Uterus (tissue), 4 donors: ENCODE data around the gene MOB3B. TPM values are rescaled to one million over a fixed set of nuclear protein-coding genes. Genes with fewer than 3 reads are reported as not detected.

Source experiments
- DNase-seq, 2 donors: peaks; one replicate each; pipeline ENCODE4 v3.0.0-alpha.2; 2019 to 2020
- H3K27ac ChIP-seq, 2 donors: fragments of 200-600 bp; sonication (generic); 1 replicate in 1 of 2; 2 replicates in 1 of 2; pipeline ENCODE4 v1.5.1; 2016 to 2018
- H3K27me3 ChIP-seq, 2 donors: fragments of 200-600 bp; sonication (generic); one replicate each; pipeline ENCODE4 v1.5.1; 2018 to 2019; ENCODE audit warnings: control low read depth in 1 of 2
- H3K36me3 ChIP-seq, 2 donors: fragments of 200-600 bp; sonication (generic); one replicate each; pipeline ENCODE4 v1.5.1; 2019; ENCODE audit warnings: control low read depth in 1 of 2
- H3K4me1 ChIP-seq, 2 donors: fragments of 200-600 bp; sonication (generic); one replicate each; pipeline ENCODE4 v1.5.1; 2018 to 2019; ENCODE audit warnings: control low read depth in 1 of 2
- H3K4me3 ChIP-seq, 2 donors: fragments of 200-600 bp; sonication (generic); 1 replicate in 1 of 2; 2 replicates in 1 of 2; pipeline ENCODE4 v1.5.1; 2018 to 2019; ENCODE audit warnings: mild to moderate bottlenecking in 1 of 2
- H3K9me3 ChIP-seq, 2 donors: fragments of 200-600 bp; sonication (generic); one replicate each; pipeline ENCODE4 v1.5.1; 2019; ENCODE audit warnings: control low read depth in 1 of 2
- POLR2A ChIP-seq, 2 donors: fragments of 450-650 bp; IDR thresholded peaks; one replicate each; pipeline ENCODE4 v1.6.1; 2016; ENCODE audit warnings: antibody characterized with exemption in 2 of 2, mild to moderate bottlenecking in 1 of 2, moderate library complexity in 1 of 2
- intact Hi-C: fragments of 100-400 bp; cut with DNase I; formaldehyde crosslinking; loops from one replicate; pipeline ENCODE4 v1.15.1; 2023; ENCODE audit warnings: low total_unique reads
- total RNA-seq, 4 donors: library from RNA; depleted of rRNA in 3 of 4; stranded (reverse); fragments of >200 nt in 3 of 4; gene quantifications; one replicate each; pipeline versions ENCODE4 v1.1.0 to v1.2.4, GENCODE V29; 2014 to 2023
- TF ChIP-seq, protein P1 (sequence below), 4 experiments: fragments of 200-600 bp in 2 of 4; fragments of 450-650 bp in 2 of 4; sonication (generic) in 2 of 4; IDR thresholded peaks; one replicate each; pipeline ENCODE4 v1.5.1; 2016 to 2019; ENCODE audit warnings: antibody characterized with exemption in 4 of 4, mild to moderate bottlenecking in 2 of 4, moderate library complexity in 1 of 4
- donor health status: DM: yes; HTN: yes; CAD: no.

Gene MOB3B
- total RNA-seq, 4 donors from 2014 or later, result 2.0 to 34.4 (median 12.6) TPM

DNA sequence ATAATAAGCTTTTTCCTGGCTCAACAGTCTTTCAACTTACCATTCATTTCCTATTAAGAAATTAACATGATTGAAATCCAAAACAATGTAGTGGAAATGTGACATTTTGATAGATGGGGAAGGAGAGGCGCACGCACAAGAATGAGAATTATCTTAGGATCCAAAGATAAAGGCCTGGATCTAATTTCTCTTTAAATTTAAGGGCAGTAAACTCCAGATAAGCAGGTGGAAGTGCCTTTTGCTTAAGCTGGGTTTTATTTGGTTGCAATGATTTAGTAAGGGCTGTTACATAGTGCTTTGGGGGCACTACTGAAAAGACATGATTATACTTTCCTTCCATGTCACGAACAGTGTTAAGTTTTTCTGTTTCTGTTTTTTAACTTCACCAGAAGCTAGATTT lies 250.0 kb downstream of the MOB3B start:
- TF ChIP-seq POLR2A (IDR thresholded peaks at IDR 0.05), result no peak
- TF ChIP-seq, protein P1, sequence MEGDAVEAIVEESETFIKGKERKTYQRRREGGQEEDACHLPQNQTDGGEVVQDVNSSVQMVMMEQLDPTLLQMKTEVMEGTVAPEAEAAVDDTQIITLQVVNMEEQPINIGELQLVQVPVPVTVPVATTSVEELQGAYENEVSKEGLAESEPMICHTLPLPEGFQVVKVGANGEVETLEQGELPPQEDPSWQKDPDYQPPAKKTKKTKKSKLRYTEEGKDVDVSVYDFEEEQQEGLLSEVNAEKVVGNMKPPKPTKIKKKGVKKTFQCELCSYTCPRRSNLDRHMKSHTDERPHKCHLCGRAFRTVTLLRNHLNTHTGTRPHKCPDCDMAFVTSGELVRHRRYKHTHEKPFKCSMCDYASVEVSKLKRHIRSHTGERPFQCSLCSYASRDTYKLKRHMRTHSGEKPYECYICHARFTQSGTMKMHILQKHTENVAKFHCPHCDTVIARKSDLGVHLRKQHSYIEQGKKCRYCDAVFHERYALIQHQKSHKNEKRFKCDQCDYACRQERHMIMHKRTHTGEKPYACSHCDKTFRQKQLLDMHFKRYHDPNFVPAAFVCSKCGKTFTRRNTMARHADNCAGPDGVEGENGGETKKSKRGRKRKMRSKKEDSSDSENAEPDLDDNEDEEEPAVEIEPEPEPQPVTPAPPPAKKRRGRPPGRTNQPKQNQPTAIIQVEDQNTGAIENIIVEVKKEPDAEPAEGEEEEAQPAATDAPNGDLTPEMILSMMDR (IDR thresholded peaks at IDR 0.05), result no peak
- Histone ChIP-seq H3K27ac (no peak overlapping the region), H3K4me3 (no peak overlapping the region), H3K36me3 (no peaks in the 10 kb centered on the region), H3K9me3 (no peaks in the 10 kb centered on the region), H3K4me1 (peaks cover 0 to 4% of the 10 kb centered on the region in 2 donors), H3K27me3 (no peaks in the 10 kb centered on the region)
- intact Hi-C loops, result no loop called here
- no peak for DNase-seq

DNA sequence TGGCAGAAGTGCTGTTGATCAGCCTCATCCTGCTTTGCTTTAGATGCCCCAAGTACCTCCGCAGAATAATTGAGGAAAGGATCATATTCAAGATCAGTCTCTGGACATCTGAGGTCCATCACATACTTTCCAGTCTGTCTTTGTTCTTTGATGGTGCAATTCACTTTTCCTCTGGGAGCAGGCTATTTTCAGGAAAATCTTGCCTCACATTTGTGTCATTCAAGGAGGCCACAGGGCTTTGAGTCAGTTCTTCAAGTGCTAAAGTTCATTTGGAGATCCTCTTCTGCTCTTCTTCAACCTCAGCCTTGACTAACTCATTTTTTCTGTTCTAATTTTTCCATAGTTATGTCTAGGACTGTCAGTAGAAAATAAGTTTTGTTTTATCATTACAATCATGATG lies 251.2 kb downstream of the MOB3B start:
- Histone ChIP-seq H3K9me3 (no peaks in the 10 kb centered on the region), H3K4me3 (no peak overlapping the region), H3K27me3 (no peaks in the 10 kb centered on the region), H3K27ac (no peak overlapping the region), H3K4me1 (peaks cover 0 to 4% of the 10 kb centered on the region in 2 donors), H3K36me3 (no peaks in the 10 kb centered on the region)
- no peak for TF ChIP-seq POLR2A (IDR thresholded peaks at IDR 0.05)
- TF ChIP-seq, protein P1 (IDR thresholded peaks at IDR 0.05), result no peak
- no peak for DNase-seq
- intact Hi-C loops, result no loop called here

DNA sequence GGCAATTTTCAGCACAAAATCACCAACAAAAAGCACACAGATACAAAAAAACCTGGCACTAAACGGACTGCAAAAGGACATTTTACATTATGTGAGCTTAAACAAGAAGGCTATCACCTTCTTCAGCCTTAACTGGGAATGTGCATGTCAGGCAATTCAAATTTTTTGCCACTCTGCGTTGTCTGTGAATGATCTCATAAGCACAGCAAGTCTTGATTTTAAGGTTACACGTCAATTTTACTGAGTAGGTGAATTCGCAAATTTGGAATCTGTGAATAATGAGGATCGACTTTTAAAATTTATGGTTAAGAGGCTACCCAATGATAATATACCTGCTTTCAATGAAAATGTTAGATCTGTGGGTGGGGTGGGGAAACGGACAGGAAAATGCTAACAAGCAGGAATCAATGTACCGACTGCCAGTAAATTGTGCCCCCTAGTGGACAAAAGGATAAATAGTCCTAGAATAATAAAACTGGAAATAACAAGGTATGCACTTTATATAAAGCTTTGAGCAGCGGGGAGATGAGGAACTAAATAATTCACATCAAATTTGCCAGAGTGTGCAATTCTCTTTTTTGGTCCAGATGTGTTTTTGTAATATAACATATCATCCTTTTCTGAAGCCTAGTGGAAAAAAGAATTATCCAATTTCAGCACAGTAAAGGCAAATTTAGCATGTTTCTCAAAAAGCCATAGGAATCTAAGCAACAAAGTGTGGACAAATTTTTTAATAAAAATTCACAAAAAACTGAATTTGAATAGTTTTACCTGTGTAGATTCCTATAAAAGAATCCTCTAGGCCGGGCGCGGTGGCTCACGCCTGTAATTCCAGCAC lies 253.2 kb downstream of the MOB3B start:
- Histone ChIP-seq H3K4me3 (no peak overlapping the region), H3K4me1 (peaks cover 0 to 4% of the 10 kb centered on the region in 2 donors), H3K27ac (no peak overlapping the region), H3K36me3 (no peaks in the 10 kb centered on the region), H3K9me3 (no peaks in the 10 kb centered on the region), H3K27me3 (no peaks in the 10 kb centered on the region)
- TF ChIP-seq POLR2A (IDR thresholded peaks at IDR 0.05), result no peak
- TF ChIP-seq, protein P1 (IDR thresholded peaks at IDR 0.05), result peak; percentile 66 to 82 (median 72)
- intact Hi-C loops, result no loop called here
- peak in 1 of 2 donors; percentile 24 for DNase-seq

Other genes starting within 250 kb of the MOB3B start
- gene EQTN, start 232.7 kb downstream of the MOB3B start, total RNA-seq, result 1 to 10 TPM in 1 of 4 donors, under 1 TPM in 1, not detected in 2; 0.97 to 2.8 TPM
- not detected for gene IFNK, start 5.5 kb downstream of the MOB3B start, total RNA-seq
- 10 to 100 TPM; 16.1 to 46.2 (median 32.1) TPM for gene C9orf72, start 43.7 kb upstream of the MOB3B start, total RNA-seq